GM18858 (cell line): ENCODE measurements around the gene UTP18.
"Not testable (repeated sequence)": the region's sequence is repeated elsewhere in the genome, so short reads cannot be mapped to it uniquely, and the experiment has no call there.

Experiments
- ATAC-seq: cut with Tn5 transposase; IDR thresholded peaks from one replicate; pipeline ENCODE4 v1.9.1; 2021; ENCODE audit not compliant: unreplicated experiment

UTP18 gene

DNA sequence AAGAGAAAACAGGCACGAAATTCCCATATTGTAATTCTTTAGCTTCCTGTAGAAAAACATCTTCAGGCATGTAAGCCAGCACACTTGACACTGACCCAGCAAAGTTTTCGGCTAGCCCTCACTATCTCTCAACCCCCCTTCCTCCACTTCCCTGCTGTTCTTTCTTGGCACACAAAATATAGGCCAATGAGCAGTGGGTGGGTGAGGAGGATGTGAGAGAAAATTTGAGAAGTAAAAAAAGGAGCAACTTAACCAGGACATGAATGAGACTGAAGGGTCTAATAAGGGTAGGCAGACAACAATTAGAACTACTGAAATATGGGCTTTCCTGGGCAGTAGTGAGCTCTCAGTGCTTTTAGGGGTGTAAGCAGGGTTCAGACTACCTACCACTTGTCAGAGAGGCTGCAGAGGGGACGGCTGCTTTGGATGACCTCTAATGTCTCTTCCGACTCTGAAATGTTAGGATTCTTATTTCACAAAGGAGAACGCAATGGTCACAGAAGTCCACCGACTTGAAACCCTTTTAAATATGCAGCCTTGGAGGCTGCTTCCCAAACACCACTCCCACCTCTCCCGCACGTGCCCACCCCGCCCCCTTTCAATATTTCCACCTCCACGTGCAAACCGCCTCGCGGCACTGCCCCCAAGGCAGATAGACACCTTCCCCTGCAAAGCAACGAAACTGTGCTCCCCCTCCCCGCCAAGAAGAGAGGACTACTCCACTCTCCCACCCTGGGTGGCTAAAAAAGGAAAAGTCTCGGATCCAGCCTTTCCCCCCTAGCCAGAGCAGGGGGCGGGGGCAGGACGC, 1.4 kb upstream of the UTP18 start:
- no peak for ATAC-seq

GRCh38 chr17:51259564-51260236, 646 bp upstream of the UTP18 start, which contains the start of gene MBTD1:
TSS of gene MBTD1 (minus strand) at chr17:51260049. CDS start at chr17:51225161, 34,888 bp downstream.
- ATAC-seq: peak; percentile 56

- no peak for ATAC-seq
Measured at GRCh38 chr17:51261024-51261963, 948 bp downstream of the UTP18 start.

GRCh38 chr17:51263006-51263405, 2.7 kb downstream of the UTP18 start:
- no peak for ATAC-seq

DNA sequence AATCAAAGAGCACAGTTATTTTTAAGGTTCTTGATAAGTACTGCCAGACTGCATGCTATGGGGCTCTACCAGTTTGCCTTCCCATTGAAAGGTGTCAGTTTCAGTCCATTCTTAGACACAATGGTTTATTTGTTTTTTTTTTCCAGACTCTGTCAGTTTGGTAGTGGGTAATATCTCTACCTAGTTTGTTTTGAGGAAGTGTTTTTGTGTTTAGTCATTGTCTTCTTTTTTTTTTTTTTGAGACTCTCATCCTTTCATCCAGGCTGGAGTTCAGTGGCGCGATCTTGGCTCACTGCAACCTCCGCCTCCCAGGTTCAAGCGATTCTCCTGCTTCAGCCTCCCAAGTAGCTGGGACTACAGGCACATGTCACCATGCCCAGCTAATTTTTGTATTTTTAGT, 4.1 kb downstream of the UTP18 start:
- not testable (repeated sequence) for ATAC-seq

GRCh38 chr17:51269991-51270390, 9.6 kb downstream of the UTP18 start:
- no peak for ATAC-seq

GRCh38 chr17:51270636-51271035, 10.3 kb downstream of the UTP18 start:
- ATAC-seq: no peak

DNA sequence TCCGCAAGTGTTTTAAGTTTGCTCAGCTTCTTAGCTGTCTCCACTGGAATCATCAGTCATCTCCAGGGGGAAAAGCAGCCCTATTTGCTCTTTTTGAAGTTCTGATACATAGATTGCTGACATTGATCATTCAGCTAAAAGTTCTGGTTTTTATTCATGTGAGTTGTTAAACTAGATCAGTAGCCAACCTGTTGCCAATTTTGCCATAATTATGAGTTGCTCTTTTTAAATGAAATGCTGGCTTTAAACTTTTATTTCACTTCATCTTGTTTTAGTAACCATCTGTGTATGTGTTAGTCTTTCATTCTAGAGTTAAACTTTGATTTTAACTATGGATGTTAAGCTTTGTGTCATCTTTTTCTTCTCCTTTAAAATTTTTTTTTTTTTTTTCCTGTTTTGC, 12.5 kb downstream of the UTP18 start:
- ATAC-seq: no peak

GRCh38 chr17:51275381-51275780, 15.0 kb downstream of the UTP18 start:
- no peak for ATAC-seq

- ATAC-seq: no peak
Measured at GRCh38 chr17:51279183-51279582, 18.8 kb downstream of the UTP18 start.

DNA sequence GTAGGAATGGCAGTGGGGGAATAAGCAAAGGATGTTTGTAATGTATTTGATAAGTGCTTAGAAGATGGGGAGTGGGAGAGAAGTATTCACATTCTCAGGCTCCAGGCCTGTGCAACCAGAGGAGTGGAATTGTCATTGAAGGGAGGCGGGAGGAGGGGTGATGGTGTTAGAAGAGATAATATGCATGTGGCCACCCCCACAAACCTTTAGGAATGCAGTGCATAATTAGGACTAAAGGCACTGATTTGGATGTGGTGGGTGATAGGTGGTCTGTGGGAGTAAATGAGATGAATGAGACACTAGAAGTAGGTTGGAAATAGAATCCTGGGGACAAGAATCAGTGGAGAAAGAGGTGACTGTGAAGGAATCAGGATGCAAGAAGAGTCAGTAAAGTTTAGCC, 27.1 kb downstream of the UTP18 start:
- no peak for ATAC-seq

DNA sequence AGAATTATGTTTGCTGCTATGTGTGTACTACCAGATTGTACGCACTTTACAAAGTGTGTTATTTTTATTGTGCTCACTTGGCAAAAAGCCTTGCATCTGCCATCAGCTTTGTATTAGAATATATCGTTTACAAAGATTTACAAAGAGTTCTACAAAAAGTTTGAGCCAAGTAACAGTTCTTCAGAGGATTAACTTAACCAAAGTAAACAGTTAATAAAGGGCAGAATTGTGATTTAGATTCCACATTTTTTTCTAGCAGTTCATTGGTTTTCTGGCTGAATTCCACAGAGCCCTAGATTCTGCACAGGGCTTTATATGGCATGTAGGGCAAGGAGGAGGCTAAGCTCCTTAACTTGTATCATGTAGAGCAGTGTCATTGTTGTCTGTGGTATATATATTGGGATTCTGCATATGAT, 29.4 kb downstream of the UTP18 start:
- no peak for ATAC-seq

DNA sequence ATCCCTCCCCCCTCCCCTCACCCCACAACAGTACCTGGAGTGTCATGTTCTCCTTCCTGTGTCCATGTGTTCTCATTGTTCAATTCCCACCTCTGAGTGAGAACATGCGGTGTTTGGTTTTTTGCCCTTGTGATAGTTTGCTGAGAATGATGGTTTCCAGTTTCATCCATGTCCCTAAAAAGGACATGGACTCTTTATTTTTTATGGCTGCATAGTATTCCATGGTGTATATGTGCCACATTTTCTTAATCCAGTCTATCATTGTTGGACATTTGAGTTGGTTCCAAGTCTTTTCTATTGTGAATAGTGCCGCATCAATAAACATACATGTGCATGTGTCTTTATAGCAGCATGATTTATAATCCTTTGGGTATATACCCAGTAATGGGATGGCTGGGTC, 34.0 kb downstream of the UTP18 start:
- not testable (repeated sequence) for ATAC-seq

DNA sequence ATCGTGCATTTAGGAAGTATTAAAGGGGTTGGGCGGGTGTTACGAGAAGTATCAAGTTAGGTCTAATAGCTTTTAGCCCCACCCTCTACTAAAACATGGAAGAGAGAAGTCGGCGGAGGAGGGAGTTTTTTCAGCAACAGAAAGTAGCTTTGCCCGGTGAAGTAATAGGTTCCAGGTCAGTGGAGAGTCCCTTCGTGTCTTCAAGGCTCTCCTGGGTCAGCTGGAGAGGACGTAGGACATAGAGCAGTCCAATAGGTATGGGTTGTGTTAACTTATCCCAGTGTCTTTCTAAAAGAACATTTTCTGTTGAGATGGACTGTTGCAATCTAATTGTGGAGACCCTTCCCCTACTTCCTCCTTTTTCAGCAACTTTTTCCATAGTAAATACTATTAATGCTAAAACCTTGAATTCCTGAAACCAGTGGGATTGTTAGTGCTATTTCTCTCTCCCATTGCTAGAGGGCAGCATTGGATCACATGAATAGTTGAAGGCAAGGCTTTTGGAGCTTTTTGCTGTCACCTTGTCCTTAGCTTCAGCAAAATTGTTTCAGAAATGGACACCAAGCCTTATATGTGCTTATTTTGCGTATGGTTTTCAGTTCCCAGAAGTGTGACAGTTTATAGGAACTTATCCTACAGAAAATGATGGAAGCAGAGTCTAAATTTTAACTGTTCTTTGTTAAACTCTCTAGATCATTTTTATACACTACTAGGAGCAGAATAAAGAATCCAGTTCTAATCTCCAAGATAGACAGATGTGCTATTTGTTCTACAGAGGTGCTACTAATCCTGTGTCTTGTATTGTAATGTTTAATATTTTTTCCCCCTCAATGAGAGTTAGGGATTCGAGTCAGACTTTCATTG, 38.4 kb downstream of the UTP18 start:
- no peak for ATAC-seq

DNA sequence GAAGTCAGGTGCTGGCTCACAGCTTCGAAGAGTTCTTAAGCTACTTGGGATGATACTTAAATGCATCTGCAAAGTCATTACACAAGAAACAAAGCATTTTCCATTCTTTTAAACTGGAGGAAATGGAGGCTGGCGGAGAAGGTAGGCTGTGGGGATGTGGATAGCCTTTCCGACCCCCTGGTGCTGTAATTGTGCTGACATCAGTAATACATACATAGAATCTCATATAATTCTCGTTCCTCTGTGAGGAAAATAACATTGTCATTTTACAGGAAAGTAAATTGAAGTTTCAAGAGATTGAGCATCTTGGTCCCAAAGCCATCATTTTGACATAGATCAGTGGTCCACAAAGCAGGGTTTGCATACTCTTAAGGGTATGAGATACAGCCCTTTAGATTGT, 39.5 kb downstream of the UTP18 start:
- no peak for ATAC-seq

GRCh38 chr17:51305182-51305581, 44.8 kb downstream of the UTP18 start:
- no peak for ATAC-seq

- ATAC-seq: not testable (repeated sequence)
Measured at GRCh38 chr17:51312003-51312402, 51.7 kb downstream of the UTP18 start.

DNA sequence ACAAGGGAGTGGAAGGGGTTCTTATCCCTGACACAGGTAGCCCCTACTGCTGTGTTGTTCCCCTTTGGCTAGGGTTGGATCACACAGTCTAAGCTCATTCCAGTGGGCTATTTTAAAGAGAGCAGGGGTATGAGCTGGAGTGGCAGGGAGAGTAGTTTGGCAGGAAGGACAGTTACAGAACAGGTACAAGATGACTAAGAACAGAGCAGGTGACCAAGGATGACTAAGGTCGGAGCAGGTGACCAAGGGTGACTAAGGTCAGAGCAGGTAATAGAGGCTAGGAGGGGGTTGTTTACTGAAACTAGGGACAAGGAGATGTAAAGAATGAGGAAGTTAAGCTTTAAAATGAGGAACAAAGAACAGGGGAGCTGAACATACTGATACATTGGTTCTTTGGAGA, 58.8 kb downstream of the UTP18 start:
- ATAC-seq: no peak

- peak; percentile 63 for ATAC-seq
Measured at GRCh38 chr17:51322390-51323029, 62.2 kb downstream of the UTP18 start.

DNA sequence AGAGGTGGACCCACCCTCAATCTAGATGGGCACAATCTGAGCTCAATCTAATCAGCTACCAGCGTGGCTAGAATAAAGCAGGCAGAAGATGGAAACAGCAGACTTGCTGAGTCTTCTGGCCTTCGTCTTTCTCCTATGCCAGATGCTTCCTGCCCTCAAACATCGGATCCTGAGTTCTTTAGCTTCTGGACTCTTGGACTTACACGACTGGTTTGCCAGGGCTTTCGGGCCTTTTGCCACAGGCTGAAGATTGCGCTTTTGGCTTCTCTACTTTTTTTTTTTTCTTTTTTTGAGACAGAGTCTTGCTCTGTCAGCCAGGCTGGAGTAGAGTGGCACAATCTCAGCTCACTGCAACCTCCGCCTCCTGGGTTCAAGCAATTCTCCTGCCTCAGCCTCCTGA, 65.1 kb downstream of the UTP18 start:
- no peak for ATAC-seq
